NK-92 (cell line): Measurements from ENCODE around the gene FILIP1.

Experiments
- DNase-seq: peaks from one replicate; lab custom pipeline; 2025; ENCODE audit not compliant: unreplicated experiment; lab: John Stamatoyannopoulos, UW

Gene FILIP1

DNA sequence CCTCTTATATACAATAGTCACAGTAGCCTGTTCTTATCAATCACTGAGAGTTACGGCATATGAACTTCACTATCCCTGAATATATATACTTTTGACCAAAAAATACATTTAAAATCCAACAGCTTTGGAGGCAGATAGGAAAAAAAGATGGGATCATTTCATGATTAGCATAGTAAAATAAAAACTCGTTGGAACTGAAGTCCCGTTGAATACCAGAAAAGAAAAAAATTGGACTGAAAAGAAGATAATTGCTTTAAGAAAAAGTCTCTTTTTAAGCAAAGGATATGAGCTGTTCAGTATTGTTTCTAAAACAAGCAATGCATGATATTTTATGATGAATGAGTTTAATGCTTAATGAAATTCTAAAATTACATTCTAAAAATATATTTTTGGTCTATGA is 4.4 kb upstream of the FILIP1 start:
- DNase-seq, result no peak

DNA sequence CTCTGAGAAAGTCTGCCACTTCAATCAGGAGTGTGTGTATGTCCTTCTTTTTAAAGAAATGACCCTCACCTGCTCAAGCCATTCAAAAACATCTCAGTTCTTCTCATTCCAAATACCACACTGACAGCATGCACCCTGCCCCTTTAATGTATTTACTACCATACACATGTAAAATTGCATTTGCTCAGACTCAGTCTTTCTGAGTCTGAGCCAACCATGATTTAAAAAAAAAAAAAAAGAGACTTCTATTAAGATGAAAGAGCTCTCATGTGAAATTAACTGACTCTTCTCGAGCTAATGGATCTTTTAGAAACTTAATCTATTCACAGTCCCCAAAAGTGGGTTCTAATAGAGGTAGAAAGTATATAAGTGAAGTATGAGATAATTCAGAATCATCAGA is 1.4 kb upstream of the FILIP1 start:
- no peak for DNase-seq

DNA sequence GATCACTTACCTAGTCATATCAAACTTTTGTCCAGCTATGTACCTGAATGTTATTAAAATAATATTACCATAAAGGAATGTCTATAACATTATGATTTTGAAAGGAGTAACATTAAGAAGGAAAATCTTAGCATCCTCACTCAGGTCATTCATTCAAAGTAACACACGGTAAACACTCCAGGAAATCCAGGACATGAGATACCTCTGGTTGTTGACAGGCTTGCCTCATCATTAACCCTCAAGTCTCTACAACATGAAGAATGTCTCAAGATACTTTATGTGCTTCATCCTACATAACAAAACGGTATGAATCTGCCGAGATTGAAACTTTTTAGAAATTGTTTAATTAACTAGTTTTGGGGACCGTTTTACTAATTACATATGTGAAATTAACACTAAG is 690 bp upstream of the FILIP1 start:
- no peak for DNase-seq

DNA sequence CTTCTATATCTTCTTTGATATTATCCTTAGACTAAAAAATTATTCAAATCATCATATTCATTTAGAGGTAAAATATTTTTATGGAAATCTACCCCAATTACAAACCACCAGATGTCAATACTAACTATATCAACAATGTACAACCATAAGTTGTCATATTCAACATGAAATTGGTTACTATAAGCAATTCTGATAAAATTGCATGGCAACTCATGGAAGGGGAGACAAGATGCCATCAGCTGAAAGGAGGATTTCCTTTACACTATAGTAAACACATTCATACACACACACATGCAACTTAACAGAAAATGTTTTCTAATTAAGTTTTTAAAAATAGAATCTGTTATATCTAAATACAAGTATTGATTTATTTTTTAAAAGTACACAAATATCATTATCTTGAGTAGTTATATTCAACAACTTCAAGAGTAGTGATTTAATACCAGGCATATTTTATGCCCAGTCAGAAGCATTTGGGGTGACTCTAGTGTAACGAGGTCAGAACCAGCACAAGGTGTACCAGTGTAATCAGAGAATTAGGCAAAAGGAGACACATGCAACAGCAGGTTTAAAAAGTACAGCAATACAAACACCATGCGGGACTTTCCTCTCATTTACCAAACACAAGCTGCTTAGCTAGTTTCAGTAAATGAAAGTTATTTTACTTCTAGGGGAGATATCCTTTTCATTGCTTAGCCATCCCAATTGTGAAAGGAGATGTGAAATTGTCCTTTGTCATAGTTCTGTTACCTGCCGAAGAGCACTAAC is 1.0 kb downstream of the FILIP1 start:
- no peak for DNase-seq

DNA sequence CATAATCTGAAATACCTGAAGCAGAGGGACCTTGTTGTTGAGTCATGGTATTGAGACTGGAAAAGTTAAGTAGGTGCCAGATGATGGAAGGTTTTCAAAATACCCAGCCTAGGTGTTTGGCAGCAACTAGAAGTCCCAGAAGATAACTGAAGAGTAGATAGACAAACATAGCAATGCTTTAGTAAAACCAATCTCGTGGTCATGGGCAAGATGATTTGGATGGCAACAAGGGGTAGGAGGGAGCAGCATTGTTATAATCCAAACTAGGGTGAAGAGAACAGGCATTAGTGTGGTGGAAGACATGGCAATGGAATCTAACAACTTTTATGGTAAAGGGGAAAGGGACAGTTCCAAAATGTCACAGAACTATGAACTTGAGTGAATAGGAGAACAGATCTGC is 2.3 kb downstream of the FILIP1 start:
- no peak for DNase-seq

DNA sequence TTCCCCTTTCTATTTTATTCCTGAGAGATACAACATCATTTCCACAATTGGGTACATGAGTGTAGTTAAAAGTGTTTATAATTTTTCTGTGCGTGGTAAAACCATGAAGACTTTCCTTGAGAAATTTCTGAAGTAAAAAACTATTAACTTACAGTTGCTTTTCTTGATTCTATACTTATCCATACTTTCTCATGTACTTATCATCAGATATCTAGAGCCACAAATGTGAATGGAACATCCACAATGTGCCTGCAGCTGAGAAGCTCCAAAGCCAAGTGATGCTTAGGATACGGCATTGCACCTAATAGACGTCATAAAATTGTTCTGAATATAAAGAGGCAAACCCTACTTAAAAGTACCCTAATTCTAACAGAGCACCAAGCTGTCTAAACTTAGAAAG is 2.9 kb downstream of the FILIP1 start:
- no peak for DNase-seq

DNA sequence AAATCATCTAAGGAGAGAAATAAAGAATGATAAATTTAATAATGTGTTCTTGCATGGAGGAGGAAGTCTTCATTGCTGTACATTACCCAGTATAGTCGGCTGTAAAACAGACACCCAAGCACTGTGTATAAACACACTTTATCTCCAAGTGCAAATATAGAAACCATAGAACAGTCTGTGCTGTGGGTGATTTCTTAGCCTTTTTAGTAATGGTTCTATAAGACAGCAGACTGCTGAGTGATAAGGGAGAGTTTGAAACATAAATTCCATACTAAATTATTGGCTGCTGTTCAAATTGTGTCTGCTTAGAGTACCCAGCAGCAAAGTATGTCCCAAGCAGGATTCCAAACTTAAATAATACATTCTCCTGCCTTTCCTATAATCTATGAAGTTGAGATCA is 4.6 kb downstream of the FILIP1 start:
- DNase-seq, result no peak

DNA sequence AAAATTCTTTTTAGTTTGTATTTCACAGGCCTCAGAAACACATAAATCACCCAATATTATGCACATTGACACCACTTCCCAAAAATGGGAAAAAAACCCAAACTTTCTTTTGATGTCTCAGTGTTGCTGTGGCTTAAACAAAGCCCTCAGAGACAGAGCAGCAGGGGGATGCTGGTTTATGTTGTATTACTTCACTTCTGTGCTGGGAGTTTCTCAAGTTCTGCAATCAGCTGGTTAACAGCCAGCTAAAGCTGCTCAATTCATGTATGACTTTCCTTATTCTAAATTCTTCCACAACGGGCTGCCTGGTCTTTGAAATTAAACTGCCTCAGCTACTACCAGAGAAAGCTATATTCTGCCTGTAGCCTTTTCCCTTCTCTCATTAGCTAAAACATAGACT is 5.6 kb downstream of the FILIP1 start:
- DNase-seq, result no peak

DNA sequence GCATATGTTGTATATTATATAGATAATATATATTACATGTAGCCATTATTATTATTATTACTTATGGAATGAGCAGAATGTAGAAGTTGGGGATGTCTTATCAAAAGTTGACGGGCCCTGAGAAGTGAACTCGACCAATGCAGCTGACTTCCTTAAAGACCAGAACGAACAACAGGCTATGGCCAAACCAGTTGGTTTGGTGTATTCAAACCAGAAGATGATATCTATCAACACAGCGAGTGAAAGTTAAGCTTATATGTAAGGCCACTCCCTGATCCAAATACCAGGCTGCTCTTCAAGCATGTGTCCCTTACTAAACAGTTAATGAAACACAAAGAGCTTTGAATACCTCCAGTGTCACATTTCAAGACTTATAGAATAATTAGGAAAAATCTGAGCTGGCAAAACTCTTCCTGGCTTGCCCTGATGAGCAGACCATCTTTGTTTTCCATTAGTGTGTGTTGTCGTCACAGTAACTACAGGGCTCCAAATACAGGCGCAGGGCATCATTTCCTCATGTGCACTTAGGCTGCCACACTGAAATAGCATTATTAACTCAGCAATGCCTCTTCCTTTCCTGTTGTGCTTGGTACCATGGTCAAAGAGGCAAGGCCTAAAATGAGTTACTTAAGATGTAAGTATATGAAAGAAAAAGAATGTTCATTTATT is 6.6 kb downstream of the FILIP1 start:
- no peak for DNase-seq

DNA sequence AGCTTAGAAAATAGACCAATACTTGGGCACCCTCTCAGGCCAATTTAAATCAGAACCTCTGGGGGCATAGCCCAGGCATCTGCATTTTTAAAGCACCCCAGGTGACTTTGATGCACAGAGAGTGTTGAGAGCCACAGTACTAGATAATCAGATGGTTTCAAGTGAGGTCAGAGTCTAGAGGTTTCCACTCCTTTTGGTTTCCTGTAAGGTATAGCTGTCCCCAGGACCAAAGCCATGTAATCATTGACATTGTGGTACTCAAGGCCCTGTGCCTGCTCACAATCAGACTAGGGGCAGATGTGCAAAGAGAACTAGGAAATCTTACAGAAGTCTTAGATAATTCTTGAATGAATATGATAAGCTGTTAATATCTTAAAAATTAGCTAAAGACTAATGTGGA is 9.1 kb downstream of the FILIP1 start:
- DNase-seq, result no peak

DNA sequence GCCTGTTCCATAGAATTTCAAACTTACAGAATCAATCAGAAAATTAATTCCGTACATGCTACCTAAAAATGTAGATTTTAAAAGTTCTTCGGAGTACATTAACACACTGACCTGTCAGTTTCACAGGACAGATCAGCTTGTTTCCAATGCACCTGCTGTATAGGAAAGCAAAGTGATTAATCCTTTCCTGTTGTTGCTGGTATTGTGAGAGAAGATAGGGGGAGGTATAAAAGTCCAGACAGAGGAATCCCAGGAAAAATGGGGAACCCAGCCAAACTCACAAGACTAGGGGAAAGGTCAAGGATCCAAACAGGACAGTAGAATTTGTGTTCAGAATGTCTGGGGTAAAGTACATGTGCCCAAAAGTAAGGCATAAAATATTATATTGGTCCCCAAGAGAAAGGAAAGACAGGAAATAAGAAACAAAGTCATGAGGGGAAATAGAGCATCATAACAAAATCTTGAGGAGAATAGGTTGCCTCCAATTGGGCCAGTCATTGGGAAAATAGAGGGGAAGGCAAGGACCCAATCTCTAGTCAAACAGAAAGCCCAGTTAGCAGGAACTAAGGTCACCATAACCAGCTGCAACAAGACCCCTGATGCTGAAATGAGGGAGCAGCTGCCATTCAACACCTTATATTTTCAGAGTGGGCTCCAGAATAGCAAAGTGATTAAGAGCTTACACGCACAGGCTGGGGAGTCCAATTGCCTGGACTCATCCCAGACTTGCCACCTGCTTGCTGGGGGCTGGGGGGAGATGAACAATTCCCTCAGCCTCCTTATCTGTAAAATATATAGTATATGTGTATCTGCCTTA is 10.3 kb downstream of the FILIP1 start:
- DNase-seq, result no peak

DNA sequence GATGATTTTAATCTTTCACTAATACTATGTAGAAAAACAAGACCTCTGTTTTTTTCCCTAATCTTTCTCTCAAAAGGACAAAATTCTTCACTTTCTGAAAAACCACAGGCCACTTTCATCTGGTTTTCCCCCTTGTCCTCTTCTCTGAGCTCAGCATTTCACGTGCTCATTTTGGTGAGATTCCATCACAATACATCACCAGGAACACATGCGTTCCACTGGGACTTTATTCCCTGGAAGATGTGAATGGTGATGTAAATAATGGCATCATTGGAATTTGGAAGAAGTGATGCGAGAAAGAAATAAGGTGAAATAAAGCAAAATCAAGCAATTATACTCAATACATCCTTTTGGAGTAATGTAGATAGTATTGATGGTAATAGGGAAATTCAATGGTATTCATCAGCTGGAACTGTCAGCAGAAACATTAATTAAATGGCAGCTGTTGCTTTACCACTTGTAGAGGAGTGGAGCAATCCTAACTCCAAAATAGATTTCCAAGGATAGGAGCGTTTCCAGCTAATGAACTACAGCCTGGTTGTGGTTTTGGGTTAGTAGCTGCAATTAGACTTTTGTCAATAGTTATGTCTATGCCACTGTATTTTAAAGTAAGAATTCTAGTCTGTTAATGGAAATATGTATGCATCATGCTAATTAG is 11.5 kb downstream of the FILIP1 start:
- no peak for DNase-seq

DNA sequence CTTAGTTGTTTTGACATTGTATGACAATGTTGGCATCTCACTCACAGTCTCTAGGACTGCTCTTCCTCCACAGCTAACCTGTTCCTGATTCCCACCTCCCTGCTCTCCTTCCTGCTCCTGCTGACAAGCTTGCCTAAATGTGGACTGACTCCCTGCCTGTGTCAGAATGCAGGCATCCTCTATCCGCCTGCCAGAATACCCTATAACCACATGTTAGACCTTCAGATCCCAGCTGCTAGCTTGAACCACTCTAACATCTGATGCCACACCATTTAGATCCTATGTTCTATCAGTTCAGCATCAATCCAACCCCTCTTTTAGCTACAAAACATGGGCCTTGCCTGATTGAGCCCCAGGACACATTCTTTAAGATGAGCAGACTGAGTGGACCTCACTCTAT is 12.2 kb downstream of the FILIP1 start:
- no peak for DNase-seq

DNA sequence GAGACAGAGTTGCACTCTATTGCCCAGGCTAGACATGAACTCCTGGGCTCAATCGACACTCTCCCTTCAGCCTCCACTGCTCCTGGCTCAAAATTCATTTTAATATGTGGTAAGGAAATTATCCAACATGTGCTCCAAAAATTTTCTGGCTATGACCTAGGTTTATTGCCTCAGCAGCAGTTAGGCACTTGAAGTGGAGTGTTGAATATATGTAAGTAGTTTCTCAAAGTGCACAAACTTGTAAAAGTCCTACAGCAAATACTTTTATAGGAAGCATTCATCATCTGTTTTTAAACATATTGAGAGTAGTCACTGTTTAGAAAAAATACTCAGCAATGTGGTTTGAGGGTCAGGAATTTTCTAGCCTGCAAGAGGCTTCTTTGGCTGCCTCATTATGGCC is 13.2 kb downstream of the FILIP1 start:
- DNase-seq, result no peak

DNA sequence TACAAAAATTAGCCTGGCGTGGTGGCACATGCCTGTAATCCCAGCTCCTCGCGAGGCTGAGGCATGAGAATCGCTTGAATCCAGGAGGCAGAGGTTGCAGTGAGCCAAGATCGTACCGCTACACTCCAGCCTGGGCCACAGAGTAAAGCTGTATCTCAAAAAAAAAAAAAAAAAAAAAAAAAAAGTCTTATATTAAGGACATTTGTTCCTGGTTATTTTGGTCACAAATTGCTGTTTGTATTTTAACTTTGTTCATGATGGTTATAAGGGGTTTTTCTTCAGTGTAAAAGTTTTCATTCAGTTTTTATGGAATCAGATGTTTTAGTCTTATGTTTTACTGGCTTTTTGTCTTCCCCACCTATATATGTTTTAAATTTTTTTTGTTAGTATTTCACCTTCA is 13.9 kb downstream of the FILIP1 start:
- no peak for DNase-seq

DNA sequence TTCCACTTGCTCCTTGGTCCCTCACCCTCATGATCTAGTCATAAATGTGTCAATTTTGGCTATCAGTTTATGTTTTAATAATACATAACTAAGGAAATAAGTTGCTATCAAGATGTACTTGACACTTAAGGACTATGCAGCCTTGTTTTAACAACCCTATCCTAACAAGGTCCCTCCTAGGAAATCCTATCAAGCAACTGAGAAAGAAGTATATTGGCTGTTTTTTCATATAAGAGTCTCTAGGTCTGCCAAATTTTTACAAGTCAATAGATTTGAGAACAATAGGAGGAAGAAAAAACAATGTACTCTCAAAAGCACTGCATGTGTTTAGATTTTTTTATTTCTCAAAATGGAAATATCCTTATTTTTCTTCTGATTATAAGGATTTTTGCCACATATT is 14.7 kb downstream of the FILIP1 start:
- DNase-seq, result no peak

DNA sequence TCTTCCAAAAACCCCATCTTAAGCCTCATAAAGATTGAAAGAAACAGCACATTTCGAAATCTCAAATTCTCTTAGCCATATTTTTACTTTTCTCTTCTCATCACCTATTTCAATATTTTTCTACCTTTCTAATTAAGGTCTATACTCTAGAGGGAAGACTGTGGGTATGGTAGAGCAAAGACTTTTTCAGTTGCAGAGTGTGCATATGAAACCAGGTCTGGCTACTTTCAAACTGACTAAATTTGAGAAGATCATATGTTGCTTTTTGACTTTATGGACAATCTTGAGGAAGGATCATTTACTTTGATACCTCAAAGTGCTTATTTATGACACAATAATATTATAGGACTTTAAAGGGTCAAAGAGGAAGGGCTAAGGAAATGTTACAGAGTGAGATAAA is 20.7 kb downstream of the FILIP1 start:
- no peak for DNase-seq

DNA sequence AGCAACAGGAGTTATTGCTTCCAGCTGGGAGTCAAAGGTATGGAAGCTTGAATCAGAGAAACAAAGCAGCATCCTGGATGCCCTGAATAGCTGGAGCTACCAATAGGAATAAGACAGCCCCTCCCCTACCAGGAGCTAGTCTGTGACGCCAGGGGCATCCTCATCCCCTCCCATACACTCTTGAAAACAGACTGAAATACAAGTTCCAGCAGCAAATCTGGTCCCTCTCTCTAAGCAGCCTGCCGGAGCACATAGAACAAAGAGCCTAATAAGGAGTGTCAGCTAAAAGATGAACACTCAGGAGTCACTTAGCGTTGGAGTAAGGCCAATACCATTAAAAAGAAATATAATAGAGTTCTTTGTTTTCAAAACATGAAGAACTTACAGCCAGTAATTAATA is 25.6 kb downstream of the FILIP1 start:
- no peak for DNase-seq

DNA sequence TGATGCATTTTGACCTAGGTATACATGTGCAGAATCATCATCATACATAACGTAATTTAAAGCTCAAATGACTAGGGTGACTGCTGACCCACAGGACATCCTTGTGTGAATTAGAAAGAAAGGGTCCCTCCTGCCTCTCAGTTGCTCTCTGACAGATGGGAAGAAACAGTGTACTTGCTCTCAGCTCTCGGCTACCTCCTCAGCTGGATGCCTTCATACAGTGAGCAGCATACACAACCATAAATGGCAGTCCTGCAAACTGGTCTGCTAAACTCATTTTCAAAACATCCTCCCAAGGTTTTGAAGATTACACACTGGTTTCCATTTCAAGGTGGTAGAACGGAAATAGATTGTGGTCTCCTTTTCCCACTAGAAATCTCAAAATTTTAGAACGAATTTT is 26.3 kb downstream of the FILIP1 start:
- no peak for DNase-seq

DNA sequence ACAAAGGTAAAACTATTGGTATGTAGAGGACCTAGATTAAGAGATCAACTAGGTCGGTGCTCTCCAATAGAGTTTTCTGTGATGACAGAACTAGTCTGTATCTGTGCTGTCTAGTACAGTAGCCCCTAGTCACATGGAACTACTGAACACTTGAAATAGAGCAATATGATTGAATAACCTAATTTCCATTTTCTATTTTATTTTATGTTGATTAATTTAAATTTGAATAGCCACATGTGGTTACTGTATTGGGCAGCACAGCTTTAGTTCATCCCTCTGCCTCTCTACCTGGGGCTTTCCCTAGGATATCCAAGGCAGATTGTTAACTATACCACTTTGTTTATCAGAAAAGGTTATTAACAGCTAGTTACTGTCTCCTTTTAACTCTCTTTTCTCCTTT is 27.0 kb downstream of the FILIP1 start:
- DNase-seq, result no peak

DNA sequence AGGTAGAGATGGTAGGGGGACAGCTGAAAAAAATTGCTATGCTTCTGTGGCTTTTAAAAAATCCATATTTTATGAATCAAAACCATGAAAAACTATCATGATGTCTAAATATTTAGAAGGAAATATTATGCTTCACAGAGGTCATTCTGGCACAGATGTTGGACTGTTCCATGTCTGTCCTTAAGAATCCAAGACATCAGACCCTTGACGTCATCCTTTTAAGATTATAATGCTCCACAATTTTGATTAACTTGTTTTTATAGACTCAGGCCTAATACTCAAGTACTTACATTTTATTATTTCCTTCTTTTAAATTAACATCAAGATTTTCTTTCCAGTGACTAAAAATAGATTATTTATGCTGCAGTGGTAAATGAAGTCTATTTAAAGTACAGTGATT is 29.7 kb downstream of the FILIP1 start:
- no peak for DNase-seq

DNA sequence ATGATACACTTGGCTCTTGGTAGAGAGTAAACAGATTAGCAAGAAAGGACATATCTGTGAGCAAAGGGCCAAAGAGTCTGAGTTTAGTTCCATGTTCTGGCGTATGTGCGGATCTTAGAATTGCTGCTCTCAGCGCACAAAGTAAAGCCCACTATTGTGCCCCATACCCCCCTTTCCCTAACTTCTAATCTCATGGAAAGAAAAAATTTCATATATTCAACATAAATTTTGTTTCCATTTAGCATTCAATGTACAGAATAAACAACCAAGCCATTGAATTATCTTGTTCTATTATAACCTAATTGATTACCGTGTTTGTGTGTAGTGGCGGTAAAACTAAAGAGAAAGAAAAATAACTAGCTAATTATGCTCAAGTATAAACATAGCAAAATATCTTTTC is 30.5 kb downstream of the FILIP1 start:
- no peak for DNase-seq
